Suprapubic skin (tissue), 3 donors: ENCODE measurements around the gene HRH2.

Experiments
- CTCF ChIP-seq, 2 donors: fragments of 200-600 bp in 1 of 2; fragments of 450-650 bp in 1 of 2; sonication (generic) in 1 of 2; IDR thresholded peaks; one replicate each; pipeline ENCODE4 v1.5.1; 2016 to 2019; ENCODE audit warnings: antibody characterized with exemption in 2 of 2, mild to moderate bottlenecking in 1 of 2, moderate library complexity in 1 of 2
- EP300 ChIP-seq: sonication (generic); formaldehyde crosslinking; IDR thresholded peaks from one replicate; pipeline ENCODE4 v1.6.1; 2017; ENCODE audit warnings: antibody characterized with exemption
- POLR2A ChIP-seq, 2 donors: fragments of 450-650 bp; IDR thresholded peaks; one replicate each; pipeline ENCODE4 v1.6.1; 2017; ENCODE audit warnings: antibody characterized with exemption in 2 of 2, mild to moderate bottlenecking in 2 of 2, moderate library complexity in 2 of 2

- TF ChIP-seq POLR2A (IDR thresholded peaks at IDR 0.05) (no peak), EP300 (no peak), CTCF (IDR thresholded peaks at IDR 0.05) (no peak)
Observed at GRCh38 chr5:175642998-175643397, 14.9 kb upstream of the HRH2 start.
